HG02610 (cell line): ENCODE measurements around the gene FBXO39.
"Not testable (repeated sequence)": the region's sequence is repeated elsewhere in the genome, so short reads cannot be mapped to it uniquely, and the experiment has no call there.

Experiments used
- ATAC-seq: cut with Tn5 transposase; IDR thresholded peaks from one replicate; pipeline ENCODE4 v1.9.1; 2021; ENCODE audit warnings: mild to moderate bottlenecking, moderate library complexity; ENCODE audit not compliant: unreplicated experiment

Gene FBXO39

DNA sequence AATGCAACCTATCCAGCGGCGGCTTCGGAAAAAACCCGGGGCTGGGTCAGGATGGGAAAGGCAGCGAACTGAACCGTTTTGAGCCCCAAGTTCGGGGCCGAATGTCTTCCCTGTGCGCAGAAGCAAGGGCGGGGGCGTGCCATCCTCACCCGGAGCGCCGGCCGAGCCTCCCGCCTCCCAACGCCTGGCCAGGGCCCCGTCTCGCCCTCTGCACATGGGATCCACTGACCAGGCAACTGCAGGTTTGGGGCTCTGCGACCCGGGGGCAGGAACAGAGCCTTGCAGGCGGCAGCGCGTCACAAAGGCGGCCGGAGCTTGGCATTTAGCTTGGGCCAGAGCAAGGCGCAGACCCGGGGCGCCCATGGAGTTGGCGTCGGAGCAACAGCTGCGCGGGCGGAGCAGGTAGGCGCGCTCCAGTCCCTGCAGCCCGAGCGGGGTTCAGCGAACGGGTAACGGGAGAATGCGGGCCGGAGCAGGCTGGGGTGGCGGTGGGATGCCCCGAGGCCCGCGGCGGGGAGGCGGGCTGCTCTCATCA, at the start of gene FBXO39:
TSS of gene FBXO39 (plus strand) at position 345 of the 535 bp plus-strand sequence. CDS start 3,654 bp downstream, outside the sequence.
- no peak for ATAC-seq

DNA sequence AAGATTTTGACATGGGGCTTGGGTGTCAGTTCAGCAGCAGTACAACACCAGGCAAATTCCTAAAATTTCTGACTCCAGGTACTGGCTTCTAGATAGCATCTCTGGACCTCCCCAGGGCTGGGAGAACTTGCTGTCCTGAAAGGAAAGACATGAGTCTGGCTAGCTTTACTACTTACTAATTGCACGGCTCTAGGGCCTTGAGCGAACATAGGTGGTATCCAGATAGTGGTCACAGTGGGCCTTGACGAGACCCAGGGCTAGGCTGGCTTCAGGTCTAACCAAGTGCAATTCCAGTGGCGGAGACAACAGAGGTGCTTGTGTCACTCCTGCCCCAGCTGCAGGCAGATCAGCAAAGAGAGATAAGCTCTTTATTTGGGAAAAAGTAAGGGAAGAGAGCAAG, 46.5 kb upstream of the FBXO39 start:
- no peak for ATAC-seq

DNA sequence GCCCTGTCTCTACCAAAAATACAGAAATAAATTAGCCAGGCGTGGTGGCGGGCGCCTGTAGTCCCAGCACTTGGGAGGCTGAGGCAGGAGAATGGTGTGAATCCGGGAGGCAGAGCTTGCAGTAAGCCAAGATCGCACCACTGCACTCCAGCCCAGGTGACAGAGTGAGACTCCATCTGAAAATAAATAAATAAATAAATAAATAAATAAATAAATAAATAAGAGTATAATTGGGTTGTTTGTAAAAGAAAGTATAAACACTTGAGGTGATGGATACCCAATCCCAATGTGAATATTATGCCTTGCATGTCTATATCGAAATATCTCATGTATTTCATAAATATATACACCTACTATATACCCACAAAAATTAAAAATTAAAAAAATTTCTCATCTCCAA, 29.4 kb upstream of the FBXO39 start:
- ATAC-seq: not testable (repeated sequence)

DNA sequence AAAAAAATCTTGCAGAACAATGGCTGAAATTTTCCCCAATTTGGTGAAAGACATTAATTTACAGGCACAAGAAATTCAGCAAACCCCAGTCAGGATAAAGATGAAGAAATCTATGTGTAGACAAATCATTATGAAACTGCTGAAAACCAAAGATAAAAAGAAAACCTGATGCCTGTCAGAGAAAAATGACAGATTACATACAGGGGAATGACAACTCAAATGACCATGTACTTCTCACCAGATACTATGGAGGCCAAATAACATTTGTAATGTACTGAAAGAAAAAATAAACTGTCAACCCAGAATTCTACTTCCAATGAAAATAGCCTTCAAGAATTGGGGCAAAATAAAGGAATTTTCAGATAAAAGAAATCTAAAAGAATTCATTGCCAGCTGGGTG, 27.4 kb upstream of the FBXO39 start:
- ATAC-seq: no peak

DNA sequence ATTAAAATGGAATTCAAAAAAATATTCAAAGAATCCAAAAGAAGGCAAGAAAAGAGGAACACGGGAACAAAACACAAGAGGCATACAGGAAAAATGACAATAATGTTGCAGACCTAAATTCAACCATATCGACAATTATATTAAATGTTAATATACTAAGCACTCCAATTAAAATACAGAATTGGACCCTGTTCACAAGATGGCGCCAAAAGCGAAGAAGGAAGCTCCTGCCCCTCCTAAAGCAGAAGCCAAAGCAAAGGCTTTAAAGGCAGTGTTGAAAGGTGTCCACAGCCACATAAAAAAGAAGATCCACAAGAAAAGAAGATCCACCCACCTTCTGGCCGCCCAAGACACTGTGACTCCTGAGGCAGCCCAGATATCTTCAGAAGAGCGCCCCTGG, 26.5 kb upstream of the FBXO39 start:
- no peak for ATAC-seq

DNA sequence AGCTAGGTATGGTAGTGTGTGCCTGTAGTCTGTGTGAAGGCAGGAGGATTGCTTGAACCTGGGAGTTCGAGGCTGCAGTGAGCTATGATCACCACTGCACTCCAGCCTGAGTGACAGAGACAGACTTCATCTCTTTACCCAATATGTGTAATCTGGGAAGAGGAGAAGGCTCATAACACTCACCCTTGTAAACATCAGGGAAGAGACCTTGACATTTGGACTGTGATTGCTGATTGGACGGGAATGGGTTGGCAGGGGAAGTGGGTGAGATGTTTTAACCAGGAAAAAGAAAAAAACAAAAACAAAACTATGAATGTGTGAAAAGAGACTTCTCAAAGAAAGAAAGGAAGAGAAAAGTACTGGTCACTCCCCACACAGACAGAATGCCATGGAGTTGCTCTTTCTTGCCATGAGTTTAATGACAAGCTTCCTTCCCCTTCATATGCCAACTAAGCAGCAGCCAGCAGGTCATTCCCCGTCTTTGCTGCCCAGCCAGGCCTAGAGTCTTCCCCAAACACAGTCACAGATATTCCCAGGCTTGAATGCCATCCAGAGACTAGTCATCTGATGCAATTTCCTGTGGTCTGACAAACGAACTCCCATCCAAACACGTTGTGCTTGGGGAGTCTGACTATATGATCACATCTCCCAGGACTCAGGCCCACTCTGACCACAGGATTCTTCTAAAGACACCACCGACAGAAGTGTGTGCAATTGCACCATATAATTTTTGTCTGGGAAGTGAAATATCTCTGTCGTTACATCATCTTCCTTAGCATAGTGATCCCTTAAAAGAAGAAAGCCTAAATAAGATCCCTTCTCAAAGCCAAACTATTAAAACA, 23.7 kb upstream of the FBXO39 start:
- no peak for ATAC-seq

DNA sequence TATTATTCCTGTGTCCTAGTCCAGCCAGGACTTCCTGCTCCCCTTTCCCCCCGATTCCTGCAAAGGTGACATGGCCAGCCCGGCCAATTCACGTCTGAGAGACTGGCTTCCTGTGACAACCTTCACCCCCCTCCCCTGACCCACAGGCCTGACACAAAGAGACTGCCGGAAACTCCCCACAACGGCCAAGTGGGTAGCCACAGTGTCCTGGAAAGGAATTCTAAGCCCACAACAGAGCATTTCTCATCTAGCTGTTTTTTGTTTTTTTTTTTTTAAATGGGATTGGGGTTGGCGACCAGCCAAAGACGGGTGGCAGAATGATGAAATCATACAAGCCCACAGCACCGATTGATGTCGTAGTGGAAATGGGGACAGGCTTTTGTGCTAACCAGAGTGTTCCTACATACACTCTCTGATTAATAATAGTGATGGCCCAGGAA, 23.0 kb upstream of the FBXO39 start:
- ATAC-seq: no peak

DNA sequence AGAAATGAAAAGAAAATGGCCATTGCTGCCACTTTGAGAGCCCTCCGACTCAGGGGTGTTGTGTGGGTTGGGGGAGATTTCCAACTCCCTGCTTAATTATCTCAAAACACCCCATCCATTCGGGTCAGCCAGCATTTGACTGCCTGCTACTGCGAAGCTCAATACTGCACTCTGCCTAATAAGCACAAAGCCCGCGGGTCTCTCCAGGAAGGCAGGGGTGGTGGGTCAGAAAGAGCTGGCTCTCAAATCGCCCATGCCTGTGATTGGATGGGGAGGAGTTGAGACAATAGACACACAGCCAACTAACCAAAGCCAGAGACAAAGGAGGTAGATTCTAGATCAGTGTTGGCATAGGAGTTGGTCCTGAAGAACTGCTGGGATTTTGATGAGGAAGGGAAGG, 22.5 kb upstream of the FBXO39 start:
- no peak for ATAC-seq

DNA sequence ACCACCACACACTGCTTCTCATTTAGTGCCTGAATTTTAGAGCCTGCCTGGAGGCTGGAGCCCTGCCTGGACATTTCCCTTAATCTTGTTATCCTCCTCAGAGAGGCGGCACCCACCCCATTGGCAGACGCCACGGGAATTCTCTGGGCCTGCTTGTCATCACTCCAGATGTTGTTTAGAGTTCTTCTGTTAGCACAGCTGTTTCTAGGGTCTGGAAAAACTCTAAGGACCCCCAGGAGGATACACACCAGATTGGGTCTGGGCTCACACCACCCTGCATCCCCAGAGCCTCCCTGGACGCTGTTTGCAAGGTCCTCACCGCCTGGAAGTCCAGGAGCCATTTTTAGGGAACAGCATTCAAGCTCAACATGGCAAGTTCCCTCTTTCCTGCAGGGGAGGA, 20.7 kb upstream of the FBXO39 start:
- ATAC-seq: no peak

DNA sequence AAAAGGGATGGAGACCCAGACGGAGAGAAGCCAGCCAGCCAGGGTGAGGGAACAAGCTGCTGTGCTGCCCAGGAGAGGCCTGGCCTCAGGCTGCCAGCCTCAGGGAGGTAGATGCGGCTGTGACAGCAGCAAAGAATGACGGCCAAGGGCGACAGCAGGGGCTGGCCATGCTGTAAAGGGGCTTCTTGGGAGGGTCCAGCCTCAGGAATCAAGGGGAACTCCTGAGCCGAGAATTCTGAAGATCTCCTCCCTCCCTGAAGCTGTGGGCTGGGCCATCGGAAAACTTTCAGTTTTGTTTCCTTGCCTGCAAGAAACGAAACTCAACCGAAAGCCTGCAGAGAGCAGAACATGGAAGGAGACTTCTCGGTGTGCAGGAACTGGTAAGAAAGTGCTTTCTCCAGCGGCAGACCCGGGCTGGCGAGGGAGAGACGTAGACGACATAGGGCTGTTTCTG, 20.3 kb upstream of the FBXO39 start, which contains the start of gene XAF1:
TSS of gene XAF1 (plus strand) at position 316 of the 454 bp plus-strand sequence. CDS start at position 349, 33 bp downstream.
- ATAC-seq: no peak

DNA sequence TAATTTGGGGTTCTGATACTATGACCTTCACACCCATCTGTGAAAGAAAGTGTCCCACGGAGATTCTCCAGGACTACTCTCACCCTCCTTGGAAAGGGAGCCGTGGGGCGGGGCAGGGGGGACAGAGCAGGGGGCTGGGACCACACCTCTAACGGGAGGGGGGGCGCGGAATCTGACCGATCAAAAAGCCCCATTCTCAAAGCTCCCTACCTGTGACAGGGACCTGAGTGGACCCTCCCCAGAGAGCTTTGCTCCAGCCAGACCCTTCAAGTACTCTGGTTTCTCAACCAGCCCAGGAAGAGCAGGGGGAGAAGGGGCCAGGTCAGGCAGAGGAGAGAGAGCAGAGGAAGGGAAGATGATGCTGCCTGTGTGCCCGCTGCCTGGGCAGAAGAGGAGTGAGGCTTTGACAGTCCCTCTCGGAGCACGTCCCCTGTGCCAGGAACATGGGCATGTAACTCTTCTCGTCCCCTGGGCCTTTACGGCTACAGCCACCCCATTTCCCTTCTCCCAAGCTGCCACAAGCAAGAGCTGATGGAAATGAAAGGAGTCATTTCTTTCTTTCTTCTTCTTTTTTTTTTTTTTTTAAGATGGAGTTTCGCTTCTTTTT, 19.5 kb upstream of the FBXO39 start:
- no peak for ATAC-seq

DNA sequence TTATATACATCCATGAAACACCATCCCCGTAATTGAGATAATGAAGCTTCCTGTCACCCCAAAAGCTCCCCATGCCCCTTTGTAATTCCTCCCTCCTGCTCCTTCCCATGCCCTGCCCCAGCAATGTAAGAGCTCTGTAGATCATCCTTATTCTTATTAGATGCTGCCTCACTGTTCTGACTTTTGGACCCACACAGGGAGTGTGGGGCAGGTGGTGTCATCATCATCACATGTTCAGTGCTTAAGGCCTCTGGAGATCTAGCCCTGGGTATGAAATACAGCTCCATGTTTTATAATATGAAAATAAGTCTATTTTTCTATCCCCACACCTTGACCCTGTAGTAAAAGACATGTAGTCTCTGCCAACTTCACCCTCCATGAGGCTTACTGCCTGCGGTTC, 18.3 kb upstream of the FBXO39 start:
- no peak for ATAC-seq

DNA sequence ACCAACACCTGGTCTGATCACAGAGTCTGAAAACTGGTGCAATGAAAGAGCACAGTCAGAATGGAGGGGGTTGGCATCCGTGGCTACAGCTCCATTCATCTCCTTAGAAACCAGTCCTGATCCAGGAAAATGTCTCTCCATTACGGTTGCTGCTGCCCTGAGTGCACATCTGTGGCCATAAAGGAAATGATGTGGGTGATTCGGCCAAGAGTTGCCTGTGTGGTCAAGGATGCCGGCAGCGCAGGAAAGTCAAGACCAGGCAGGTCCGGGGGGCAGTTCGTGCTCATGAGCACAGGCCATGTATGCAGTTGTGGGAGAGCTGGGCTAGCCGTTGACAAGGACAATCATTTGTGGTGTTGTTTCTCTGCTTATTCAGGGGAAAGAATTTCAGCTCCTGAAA, 14.2 kb upstream of the FBXO39 start:
- ATAC-seq: no peak

DNA sequence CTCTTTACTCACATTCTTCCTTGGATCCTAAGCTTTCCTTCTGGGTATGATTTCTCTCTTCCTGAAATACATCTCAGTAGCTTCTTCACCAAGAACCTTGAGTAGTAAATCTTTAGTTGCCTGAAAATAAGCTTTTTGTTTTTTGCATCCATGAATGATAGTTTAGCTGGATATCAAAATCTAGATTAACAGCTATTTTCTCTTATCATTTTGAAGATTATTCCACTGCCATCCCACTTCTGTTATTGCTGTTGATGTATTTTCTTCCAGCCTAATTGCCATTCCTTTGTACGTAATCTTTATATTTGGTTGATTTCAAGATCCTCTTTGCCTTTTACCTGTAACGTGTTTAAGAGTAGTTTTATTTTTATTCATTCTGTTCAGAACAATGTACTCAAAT, 7.6 kb upstream of the FBXO39 start:
- no peak for ATAC-seq

DNA sequence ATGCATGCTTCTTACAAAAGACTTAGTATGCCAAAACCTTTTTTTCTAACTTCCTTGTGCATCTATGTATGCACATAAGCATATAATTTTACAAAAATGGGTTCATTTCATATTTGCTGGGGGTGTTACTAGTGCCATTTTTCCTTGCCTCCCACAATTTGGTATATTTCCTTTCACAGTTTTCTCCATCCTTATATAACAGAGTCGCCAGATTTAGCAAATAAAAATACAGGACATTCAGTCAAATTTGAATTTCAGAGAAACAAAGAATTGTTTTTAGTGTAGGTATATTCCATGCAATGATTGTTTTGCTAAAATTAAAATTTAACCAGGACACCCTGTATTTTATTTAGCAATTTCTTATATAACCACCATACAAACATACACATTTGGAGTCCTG, 4.0 kb upstream of the FBXO39 start:
- ATAC-seq: no peak

DNA sequence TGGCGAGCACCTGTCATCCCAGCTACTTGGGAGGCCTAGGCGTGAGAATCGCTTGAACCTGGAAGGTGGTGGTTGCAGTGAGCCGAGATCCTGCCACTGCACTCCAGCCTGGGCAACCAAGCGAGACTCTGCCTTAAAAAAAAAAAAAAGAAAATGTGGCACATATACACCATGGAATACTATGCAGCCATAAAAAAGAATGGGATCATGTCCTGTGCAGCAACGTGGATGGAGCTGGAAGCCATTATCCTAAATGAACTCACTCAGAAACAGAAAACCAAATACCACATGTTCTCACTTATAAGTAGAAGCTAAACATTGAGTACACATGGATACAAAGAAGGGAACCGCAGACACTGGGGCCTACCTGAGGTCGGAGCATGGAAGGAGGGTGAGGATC, 1.1 kb upstream of the FBXO39 start:
- ATAC-seq: not testable (repeated sequence)

DNA sequence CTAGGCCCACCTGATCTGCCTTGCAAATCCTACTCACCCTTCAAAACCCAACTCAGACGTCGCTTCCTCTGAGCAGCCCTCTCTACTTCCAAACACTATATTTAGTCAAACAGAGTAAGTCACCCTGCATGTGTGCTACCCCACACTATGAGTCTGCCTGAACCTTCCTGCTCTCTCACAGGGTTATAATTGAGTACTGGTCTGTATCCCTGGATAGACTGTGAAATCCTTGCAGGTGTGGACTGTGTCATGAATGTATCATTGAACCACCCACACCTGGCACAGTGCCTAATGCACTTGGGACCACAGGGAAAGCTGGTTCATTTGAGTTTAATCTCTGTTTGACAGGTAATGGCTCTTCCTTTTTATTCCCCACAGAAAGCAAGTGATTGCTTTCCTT, 3.4 kb downstream of the FBXO39 start:
- no peak for ATAC-seq

DNA sequence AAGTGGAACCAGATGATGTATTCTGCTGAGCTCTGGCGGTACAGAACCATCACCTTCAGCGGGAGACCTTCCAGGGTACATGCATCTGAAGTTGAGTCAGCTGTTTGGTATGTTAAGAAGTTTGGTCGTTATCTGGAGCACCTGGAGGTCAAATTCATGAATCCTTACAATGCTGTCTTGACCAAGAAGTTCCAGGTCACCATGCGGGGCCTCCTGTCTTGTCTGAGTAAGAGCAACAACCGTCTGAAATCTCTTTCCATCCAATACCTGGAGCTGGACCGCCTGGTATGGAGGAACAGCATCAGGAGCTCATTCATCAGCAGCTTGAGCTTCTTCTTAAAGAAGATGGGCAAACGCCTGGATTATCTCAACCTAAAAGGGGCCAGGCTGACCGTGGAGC, 4.0 kb downstream of the FBXO39 start:
- ATAC-seq: no peak

DNA sequence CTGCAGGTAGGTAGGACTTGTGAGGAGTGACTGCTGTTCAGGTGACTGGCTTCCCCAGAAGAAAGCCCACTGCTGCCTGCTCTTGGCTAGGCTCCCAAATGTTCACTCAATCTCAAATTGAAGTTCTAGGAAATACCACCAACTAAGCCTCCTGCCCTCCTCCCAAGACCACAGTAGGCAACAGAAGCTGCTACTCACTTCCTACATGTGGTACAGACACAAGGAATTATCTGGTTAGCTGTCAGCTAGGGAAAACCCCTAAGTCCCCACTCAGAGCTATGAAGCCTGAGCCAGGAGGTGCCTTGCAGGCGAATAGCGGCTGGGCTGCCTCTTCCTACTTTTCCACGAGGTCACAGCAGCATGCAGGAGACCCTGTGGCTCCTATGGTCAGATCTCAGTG, 4.9 kb downstream of the FBXO39 start:
- ATAC-seq: no peak

DNA sequence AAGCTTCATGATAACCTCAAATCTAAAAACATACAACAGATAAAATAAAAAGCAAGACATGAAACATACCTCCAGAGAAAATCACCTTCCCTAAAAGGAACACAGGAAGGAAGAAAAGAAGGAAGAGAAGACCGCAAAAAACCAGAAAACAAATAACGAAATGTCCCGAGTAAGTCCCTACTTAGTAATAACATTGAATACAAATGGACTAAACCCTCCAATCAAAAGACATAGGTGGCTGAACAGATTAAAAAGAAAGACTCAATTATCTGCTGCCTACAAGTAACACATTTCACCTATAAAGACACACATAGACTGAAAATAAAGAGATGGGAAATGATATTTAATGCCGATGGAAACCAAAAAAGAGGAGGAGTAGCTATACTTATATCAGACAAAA, 6.2 kb downstream of the FBXO39 start:
- no peak for ATAC-seq

DNA sequence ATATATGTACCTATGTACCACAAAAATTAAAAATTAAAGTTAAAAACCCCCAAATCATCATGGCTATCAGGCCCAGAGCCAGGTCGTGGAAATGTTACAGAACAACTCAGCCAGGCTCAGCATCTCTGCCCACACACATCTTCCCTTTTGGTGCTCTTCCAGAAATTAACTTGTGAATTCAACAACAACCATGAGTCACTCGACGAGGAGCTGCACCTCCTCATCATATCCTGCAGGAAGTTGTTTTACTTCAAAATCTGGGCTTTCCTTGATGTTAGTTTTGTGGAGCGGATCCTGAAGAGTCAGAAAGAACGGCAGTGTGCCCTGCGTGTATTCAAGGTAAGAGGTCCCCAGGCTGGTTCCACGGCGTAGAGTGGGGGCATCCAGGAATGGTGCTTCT, 10.6 kb downstream of the FBXO39 start:
- ATAC-seq: no peak

DNA sequence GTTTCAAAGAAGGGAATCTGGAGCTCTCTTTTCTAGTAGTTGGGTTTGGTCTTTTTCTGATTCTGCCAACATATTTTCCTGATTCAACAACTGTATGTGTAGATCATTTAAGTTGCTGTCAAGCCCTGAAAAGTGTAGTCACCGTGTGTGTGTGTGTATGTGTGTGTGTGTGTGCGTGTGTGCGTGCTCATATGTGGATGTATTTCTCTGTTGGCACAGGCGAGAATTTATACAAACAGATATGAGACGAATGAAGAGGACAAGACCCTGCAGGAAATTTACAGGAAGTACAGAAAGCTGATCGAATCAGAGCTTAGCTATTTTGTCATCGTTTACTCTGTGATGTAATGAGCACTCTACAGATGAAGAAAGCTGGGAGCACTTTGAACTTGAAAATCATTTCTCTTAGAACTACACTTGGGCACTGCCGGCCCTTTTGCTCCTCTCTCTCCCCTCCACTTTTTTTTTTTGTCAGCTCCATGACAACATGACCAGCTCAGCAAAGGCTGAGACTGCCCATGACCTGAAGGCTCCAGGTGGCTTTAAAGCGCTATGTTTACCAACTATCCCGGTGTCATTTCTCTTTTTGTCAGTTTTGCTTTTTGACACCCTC, 11.2 kb downstream of the FBXO39 start:
- no peak for ATAC-seq
